Keratinocyte (primary cell): ENCODE results near the gene SLC15A3. TPM values are rescaled to one million over a fixed set of nuclear protein-coding genes. Genes with fewer than 3 reads are reported as not detected.

Experiments
- DNase-seq: peaks from one replicate; pipeline ENCODE4 v3.0.0-alpha.2; 2011; ENCODE audit warnings: low read depth, missing footprints, low spot score
- FAIRE-seq: peaks from 2 replicates; lab custom pipeline; 2011; peaks lifted over from hg19 to GRCh38; lab: Jason Lieb, UNC
- H2AFZ ChIP-seq: 2 replicates; pipeline ENCODE4 v1.6.0; 2012; ENCODE audit warnings: low read length, control low read depth, inconsistent platforms; ENCODE audit not compliant: control insufficient read depth
- H3K27ac ChIP-seq: 2 replicates; pipeline ENCODE4 v1.5.1; 2011; ENCODE audit warnings: low read length; ENCODE audit not compliant: control insufficient read depth, insufficient read depth
- H3K27me3 ChIP-seq: 3 replicates; pipeline ENCODE4 v1.6.0; 2011; ENCODE audit warnings: low read length; ENCODE audit not compliant: control insufficient read depth, insufficient read depth; ENCODE audit errors: extremely low read depth
- H3K36me3 ChIP-seq, 2 experiments: 2 replicates in 1 of 2; 3 replicates in 1 of 2; pipeline ENCODE4 v1.5.1; 2011; ENCODE audit warnings: low read length in 2 of 2, mild to moderate bottlenecking in 1 of 2; ENCODE audit not compliant: control insufficient read depth in 2 of 2, insufficient read depth in 2 of 2; ENCODE audit errors: extremely low read depth in 1 of 2
- H3K4me1 ChIP-seq: 3 replicates; pipeline ENCODE4 v1.5.1; 2011; ENCODE audit warnings: low read length; ENCODE audit not compliant: control insufficient read depth, insufficient read depth; ENCODE audit errors: extremely low read depth
- H3K4me2 ChIP-seq: 3 replicates; pipeline ENCODE4 v1.6.0; 2011; ENCODE audit warnings: low read depth, low read length; ENCODE audit not compliant: control insufficient read depth, insufficient read depth; ENCODE audit errors: extremely low read depth
- H3K4me3 ChIP-seq, 3 experiments: fragments of 200-600 bp in 1 of 3; sonication (generic) in 1 of 3; 2 replicates in 2 of 3; 3 replicates in 1 of 3; pipeline ENCODE4 v1.5.1; 2011 to 2016; ENCODE audit warnings: low read length in 3 of 3, mild to moderate bottlenecking in 3 of 3, control low read depth in 2 of 3, inconsistent platforms in 1 of 3, low read depth in 1 of 3, mixed read lengths in 1 of 3, mixed run types in 1 of 3, moderate library complexity in 1 of 3; ENCODE audit not compliant: control insufficient read depth in 2 of 3, insufficient read depth in 2 of 3; ENCODE audit errors: extremely low read depth in 1 of 3
- H3K79me2 ChIP-seq: 2 replicates; pipeline ENCODE4 v1.6.0; 2012; ENCODE audit warnings: low read length; ENCODE audit not compliant: control insufficient read depth, insufficient read depth
- H3K9ac ChIP-seq: 3 replicates; pipeline ENCODE4 v1.6.0; 2011; ENCODE audit warnings: low read length; ENCODE audit not compliant: control insufficient read depth, insufficient read depth; ENCODE audit errors: extremely low read depth
- H3K9me1 ChIP-seq: 3 replicates; pipeline ENCODE4 v1.6.0; 2011; ENCODE audit warnings: low read length; ENCODE audit not compliant: control insufficient read depth, insufficient read depth; ENCODE audit errors: extremely low read depth
- H3K9me3 ChIP-seq: 2 replicates; pipeline ENCODE4 v1.5.1; 2012; ENCODE audit warnings: low read depth, low read length; ENCODE audit not compliant: control insufficient read depth
- H4K20me1 ChIP-seq: 3 replicates; pipeline ENCODE4 v1.6.0; 2011; ENCODE audit warnings: low read length; ENCODE audit not compliant: control insufficient read depth, insufficient read depth; ENCODE audit errors: extremely low read depth
- CTCF ChIP-seq, 3 experiments: IDR thresholded peaks in 1 of 3; conservative IDR thresholded peaks in 1 of 3; optimal IDR thresholded peaks in 1 of 3; 2 replicates in 2 of 3; 3 replicates in 1 of 3; pipeline versions ENCODE3 to v1.5.1; 2011; ENCODE audit warnings: low read length in 3 of 3, mild to moderate bottlenecking in 3 of 3, moderate library complexity in 2 of 3, control low read depth in 1 of 3, inconsistent platforms in 1 of 3; ENCODE audit not compliant: insufficient read depth in 2 of 3; ENCODE audit errors: extremely low read depth in 1 of 3
- EZH2 ChIP-seq: IDR thresholded peaks from one replicate; pipeline ENCODE4 v1.6.1; 2012; ENCODE audit warnings: inconsistent platforms, mild to moderate bottlenecking, low read length, moderate library complexity
- dilution Hi-C: fragments of 300-500 bp; cut with MboI; formaldehyde crosslinking; loops from one replicate; pipeline ENCODE4 v1.7.0; 2020; ENCODE audit warnings: low sequenced_read_pairs; ENCODE audit not compliant: extremely low pct_ligation_motif_present
- polyA plus RNA-seq, 5 experiments: library from polyadenylated mRNA; depleted of rRNA in 3 of 5; stranded (reverse) in 3 of 5; stranded (forward) in 1 of 5; unstranded in 1 of 5; fragments of >200 nt; gene quantifications; 1 replicate in 1 of 5; 2 replicates in 3 of 5; 3 replicates in 1 of 5; pipeline versions ENCODE4 v1.2.1 to v1.2.3, GENCODE V29; 2011 to 2012; ENCODE audit warnings: missing spikeins in 2 of 5, low read depth in 1 of 5, low replicate concordance in 1 of 5

Gene SLC15A3
- polyA plus RNA-seq, 1 donor (not counting 4 experiments of a cell fraction or from before 2014, with no cell fraction given): 1.0 TPM

GRCh38 chr11:60935676-60936442 is 16.1 kb downstream of the SLC15A3 start:
- peaks cover 12 to 22% of the 10 kb centered on the region in 2 experiments for H3K36me3 ChIP-seq
- no peak for FAIRE-seq
- TF ChIP-seq EZH2 (no peak), CTCF (optimal IDR thresholded peaks at IDR 0.05 in 1 of 3, IDR thresholded peaks at IDR 0.05 in 1 of 3, conservative IDR thresholded peaks at IDR 0.05 in 1 of 3; ENCODE audit: extremely low read depth in 1 of 3, insufficient read depth in 2 of 3, low read length in 3 of 3) (no peak)
- dilution Hi-C loops: no loop called here
- no peaks in the 10 kb centered on the region for H3K79me2 ChIP-seq
- H4K20me1 ChIP-seq: no peaks in the 10 kb centered on the region
- H3K9me1 ChIP-seq: no peaks in the 10 kb centered on the region
- no peaks in the 10 kb centered on the region for H3K4me1 ChIP-seq
- H3K4me3 ChIP-seq: no peak overlapping the region
- no peaks in the 10 kb centered on the region for H3K27me3 ChIP-seq
- H3K27ac ChIP-seq: no peak overlapping the region
- H2AFZ ChIP-seq: no peak overlapping the region
- no peak overlapping the region for H3K4me2 ChIP-seq
- H3K9me3 ChIP-seq: no peaks in the 10 kb centered on the region
- no peak overlapping the region for H3K9ac ChIP-seq
- DNase-seq: no peak

- H2AFZ ChIP-seq: no peak overlapping the region
- no peak for DNase-seq
- H3K4me3 ChIP-seq: no peak overlapping the region
- no peak overlapping the region for H3K27ac ChIP-seq
- no peaks in the 10 kb centered on the region for H4K20me1 ChIP-seq
- FAIRE-seq: no peak
- H3K27me3 ChIP-seq: no peaks in the 10 kb centered on the region
- H3K79me2 ChIP-seq: no peaks in the 10 kb centered on the region
- H3K9ac ChIP-seq: no peak overlapping the region
- dilution Hi-C loops: no loop called here
- TF ChIP-seq EZH2 (no peak), CTCF (optimal IDR thresholded peaks at IDR 0.05 in 1 of 3, IDR thresholded peaks at IDR 0.05 in 1 of 3, conservative IDR thresholded peaks at IDR 0.05 in 1 of 3; ENCODE audit: extremely low read depth in 1 of 3, insufficient read depth in 2 of 3, low read length in 3 of 3) (no peak)
- no peaks in the 10 kb centered on the region for H3K4me1 ChIP-seq
- no peak overlapping the region for H3K4me2 ChIP-seq
- H3K36me3 ChIP-seq: peaks cover 12 to 27% of the 10 kb centered on the region in 2 experiments
- no peaks in the 10 kb centered on the region for H3K9me3 ChIP-seq
- H3K9me1 ChIP-seq: no peaks in the 10 kb centered on the region
Measured at GRCh38 chr11:60934790-60935605, 17.0 kb downstream of the SLC15A3 start.
